ENCODE data around the gene OR10K2. TPM values are rescaled to one million over a fixed set of nuclear protein-coding genes. Genes with fewer than 3 reads are reported as not detected.

The OR10K2 gene, protein sequence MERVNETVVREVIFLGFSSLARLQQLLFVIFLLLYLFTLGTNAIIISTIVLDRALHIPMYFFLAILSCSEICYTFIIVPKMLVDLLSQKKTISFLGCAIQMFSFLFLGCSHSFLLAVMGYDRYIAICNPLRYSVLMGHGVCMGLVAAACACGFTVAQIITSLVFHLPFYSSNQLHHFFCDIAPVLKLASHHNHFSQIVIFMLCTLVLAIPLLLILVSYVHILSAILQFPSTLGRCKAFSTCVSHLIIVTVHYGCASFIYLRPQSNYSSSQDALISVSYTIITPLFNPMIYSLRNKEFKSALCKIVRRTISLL
- not detected in 2 replicates for total RNA-seq (2014; rRNA removed; shearing (Covaris generic); ENCODE audit: low replicate concordance)

GRCh38 chr1:158426137-158426536 is at the start of gene OR10K2:
TSS of gene OR10K2 (minus strand) at chr1:158426237. CDS start at chr1:158420866, 5,371 bp downstream.
- Histone ChIP-seq H3K9me3 (ENCODE audit: low read length) (no peaks in the 10 kb centered on the region), H3K36me3 (ENCODE audit: insufficient read depth, low read length) (no peaks in the 10 kb centered on the region), H4K20me1 (ENCODE audit: insufficient read depth, low read depth, low read length) (no peaks in the 10 kb centered on the region), H3K79me2 (ENCODE audit: low read length) (no peaks in the 10 kb centered on the region), H3K9me2 (replicated peaks; ENCODE audit: insufficient read depth, low read length) (no peaks in the 10 kb centered on the region), H3K4me1 (ENCODE audit: low read length) (no peaks in the 10 kb centered on the region), H3K4me2 (ENCODE audit: low read depth, low read length, poor library complexity, severe bottlenecking) (no peak within 1 kb of the TSS), H2AFZ (ENCODE audit: low read length) (no peak within 1 kb of the TSS), H3K9ac (ENCODE audit: low read length) (no peak within 1 kb of the TSS), H3K4me3 (ENCODE audit: low read length) (no peak within 1 kb of the TSS), H3K27me3 (ENCODE audit: low read length) (no peaks in the 10 kb centered on the region), H3K27ac (ENCODE audit: low read length) (no peak within 1 kb of the TSS)
- no peak for DNase-seq

GRCh38 chr1:158471920-158472319 is 45.9 kb upstream of the OR10K2 start, which contains the start of gene OR10R2:
TSS of gene OR10R2 (plus strand) at chr1:158472220. CDS start at chr1:158472326, 106 bp downstream.
- no peaks in the 10 kb centered on the region for H3K36me3 ChIP-seq (ENCODE audit: insufficient read depth, low read length)
- H3K4me2 ChIP-seq (ENCODE audit: low read depth, low read length, poor library complexity, severe bottlenecking), result no peak within 1 kb of the TSS
- H3K4me1 ChIP-seq (ENCODE audit: low read length), result no peaks in the 10 kb centered on the region
- DNase-seq, result no peak
- no peak within 1 kb of the TSS for H2AFZ ChIP-seq (ENCODE audit: low read length)
- no peak within 1 kb of the TSS for H3K9ac ChIP-seq (ENCODE audit: low read length)
- no peak within 1 kb of the TSS for H3K4me3 ChIP-seq (ENCODE audit: low read length)
- H3K9me2 ChIP-seq (replicated peaks; ENCODE audit: insufficient read depth, low read length), result no peaks in the 10 kb centered on the region
- H4K20me1 ChIP-seq (ENCODE audit: insufficient read depth, low read depth, low read length), result no peaks in the 10 kb centered on the region
- H3K27ac ChIP-seq (ENCODE audit: low read length), result no peak within 1 kb of the TSS
- H3K9me3 ChIP-seq (ENCODE audit: low read length), result no peaks in the 10 kb centered on the region
- no peaks in the 10 kb centered on the region for H3K79me2 ChIP-seq (ENCODE audit: low read length)
- no peaks in the 10 kb centered on the region for H3K27me3 ChIP-seq (ENCODE audit: low read length)

DNA sequence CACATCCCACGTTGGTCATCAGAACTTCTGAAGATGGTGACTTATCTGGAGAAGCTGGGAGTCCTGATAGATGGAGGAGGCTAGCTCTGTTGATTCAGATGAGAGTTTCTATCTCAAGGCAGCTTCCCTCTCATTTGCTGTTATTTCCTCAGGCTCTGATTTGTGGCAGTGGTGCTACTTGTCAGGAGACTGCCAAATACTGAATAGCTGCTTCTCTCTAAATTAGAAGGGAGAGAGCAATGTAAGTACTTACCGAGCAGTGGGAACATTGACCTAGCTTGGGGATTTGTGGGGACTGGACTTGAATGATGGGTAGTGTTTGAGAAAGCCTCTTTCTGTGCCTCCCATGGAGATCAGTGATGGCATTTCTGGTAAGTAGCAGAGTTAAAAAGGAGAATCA is 35.5 kb upstream of the OR10K2 start, which contains the start of gene OR10K1:
Gene OR10K1 (plus strand): TSS at position 301 of the 400 bp plus-strand sequence. CDS start 3,728 bp downstream, outside the sequence.
- Histone ChIP-seq H3K4me1 (ENCODE audit: low read length) (no peaks in the 10 kb centered on the region), H3K4me3 (ENCODE audit: low read length) (no peak within 1 kb of the TSS), H3K27me3 (ENCODE audit: low read length) (no peaks in the 10 kb centered on the region), H3K9me2 (replicated peaks; ENCODE audit: insufficient read depth, low read length) (no peaks in the 10 kb centered on the region), H3K79me2 (ENCODE audit: low read length) (no peaks in the 10 kb centered on the region), H3K36me3 (ENCODE audit: insufficient read depth, low read length) (no peaks in the 10 kb centered on the region), H4K20me1 (ENCODE audit: insufficient read depth, low read depth, low read length) (no peaks in the 10 kb centered on the region), H3K4me2 (ENCODE audit: low read depth, low read length, poor library complexity, severe bottlenecking) (no peak within 1 kb of the TSS), H3K9me3 (ENCODE audit: low read length) (no peaks in the 10 kb centered on the region), H3K27ac (ENCODE audit: low read length) (no peak within 1 kb of the TSS), H3K9ac (ENCODE audit: low read length) (no peak within 1 kb of the TSS), H2AFZ (ENCODE audit: low read length) (no peak within 1 kb of the TSS)
- DNase-seq, result no peak

- H3K9me2 ChIP-seq (replicated peaks; ENCODE audit: insufficient read depth, low read length), result no peaks in the 10 kb centered on the region
These were observed 32.2 kb upstream of the OR10K2 start for GRCh38 chr1:158458263-158458662.

DNA sequence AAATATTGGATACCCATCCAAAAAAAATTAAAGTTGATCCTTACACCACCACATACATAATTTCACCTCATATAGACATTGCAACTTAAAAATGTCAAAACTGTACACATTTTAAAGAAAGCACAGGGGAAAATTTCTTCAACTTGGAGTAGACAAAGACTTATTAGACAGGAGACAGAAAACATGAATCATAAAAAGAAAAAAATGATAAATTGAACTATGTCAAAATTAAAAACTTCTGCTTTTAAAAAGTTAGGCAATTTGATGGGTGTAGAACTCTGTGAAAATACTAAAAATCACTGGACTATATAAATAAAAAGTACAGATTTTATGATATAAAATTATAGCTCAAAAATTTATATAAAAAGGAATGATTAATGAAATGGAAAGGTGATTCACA is 31.2 kb upstream of the OR10K2 start:
- Histone ChIP-seq H3K4me3 (ENCODE audit: low read length) (no peak overlapping the region), H3K27ac (ENCODE audit: low read length) (no peak overlapping the region), H3K27me3 (ENCODE audit: low read length) (no peaks in the 10 kb centered on the region), H3K36me3 (ENCODE audit: insufficient read depth, low read length) (no peaks in the 10 kb centered on the region), H3K9me3 (ENCODE audit: low read length) (no peaks in the 10 kb centered on the region), H3K9me2 (replicated peaks; ENCODE audit: insufficient read depth, low read length) (no peaks in the 10 kb centered on the region), H3K79me2 (ENCODE audit: low read length) (no peaks in the 10 kb centered on the region), H3K4me1 (ENCODE audit: low read length) (no peaks in the 10 kb centered on the region), H4K20me1 (ENCODE audit: insufficient read depth, low read depth, low read length) (no peaks in the 10 kb centered on the region), H3K4me2 (ENCODE audit: low read depth, low read length, poor library complexity, severe bottlenecking) (no peak overlapping the region), H3K9ac (ENCODE audit: low read length) (no peak overlapping the region), H2AFZ (ENCODE audit: low read length) (no peak overlapping the region)
- no peak for DNase-seq

More at GRCh38 chr1:158458263-158458662, 32.2 kb upstream of the OR10K2 start:
- Histone ChIP-seq H3K4me3 (ENCODE audit: low read length) (no peak overlapping the region), H2AFZ (ENCODE audit: low read length) (no peak overlapping the region), H4K20me1 (ENCODE audit: insufficient read depth, low read depth, low read length) (no peaks in the 10 kb centered on the region), H3K27me3 (ENCODE audit: low read length) (no peaks in the 10 kb centered on the region), H3K36me3 (ENCODE audit: insufficient read depth, low read length) (no peaks in the 10 kb centered on the region), H3K27ac (ENCODE audit: low read length) (no peak overlapping the region), H3K9ac (ENCODE audit: low read length) (no peak overlapping the region), H3K9me3 (ENCODE audit: low read length) (no peaks in the 10 kb centered on the region), H3K79me2 (ENCODE audit: low read length) (no peaks in the 10 kb centered on the region), H3K4me1 (ENCODE audit: low read length) (no peaks in the 10 kb centered on the region), H3K4me2 (ENCODE audit: low read depth, low read length, poor library complexity, severe bottlenecking) (no peak overlapping the region)
- DNase-seq, result no peak

- no peak for DNase-seq
- Histone ChIP-seq H3K4me2 (ENCODE audit: low read depth, low read length, poor library complexity, severe bottlenecking) (no peak overlapping the region), H2AFZ (ENCODE audit: low read length) (no peak overlapping the region), H3K9me2 (replicated peaks; ENCODE audit: insufficient read depth, low read length) (no peaks in the 10 kb centered on the region; the same call in 1 of the 2 replicates), H3K27me3 (ENCODE audit: low read length) (no peaks in the 10 kb centered on the region), H3K79me2 (ENCODE audit: low read length) (no peaks in the 10 kb centered on the region), H3K36me3 (ENCODE audit: insufficient read depth, low read length) (no peaks in the 10 kb centered on the region), H3K27ac (ENCODE audit: low read length) (no peak overlapping the region), H3K9ac (ENCODE audit: low read length) (no peak overlapping the region), H3K9me3 (ENCODE audit: low read length) (peaks cover 5% of the 10 kb centered on the region; the same call in 1 of the 2 replicates), H3K4me3 (ENCODE audit: low read length) (no peak overlapping the region), H4K20me1 (ENCODE audit: insufficient read depth, low read depth, low read length) (no peaks in the 10 kb centered on the region), H3K4me1 (ENCODE audit: low read length) (no peaks in the 10 kb centered on the region)
These were observed 28.5 kb upstream of the OR10K2 start for GRCh38 chr1:158454537-158454936.

DNA sequence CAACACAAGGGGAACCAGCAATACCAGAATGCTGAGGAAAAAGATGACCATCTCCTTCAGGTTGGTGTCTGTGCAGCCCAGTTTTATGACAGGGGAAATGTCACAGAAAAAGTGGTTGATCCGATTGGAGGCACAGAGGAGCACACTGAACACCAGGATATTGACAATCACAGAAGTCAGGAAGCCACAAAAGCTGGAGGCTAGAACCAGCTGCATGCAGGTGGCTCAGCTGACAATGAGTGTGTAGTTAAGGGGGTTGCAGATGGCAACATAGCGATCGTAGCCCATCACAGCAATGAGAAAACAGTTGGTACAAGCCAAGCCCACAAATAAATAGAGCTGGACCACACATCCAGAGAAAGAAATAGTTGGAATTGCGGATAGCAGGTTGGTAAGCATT is 19.3 kb upstream of the OR10K2 start:
- Histone ChIP-seq H3K9ac (ENCODE audit: low read length) (no peak overlapping the region), H3K27ac (ENCODE audit: low read length) (no peak overlapping the region), H3K79me2 (ENCODE audit: low read length) (no peaks in the 10 kb centered on the region), H3K9me3 (ENCODE audit: low read length) (no peaks in the 10 kb centered on the region), H3K4me3 (ENCODE audit: low read length) (no peak overlapping the region), H3K4me1 (ENCODE audit: low read length) (no peaks in the 10 kb centered on the region), H2AFZ (ENCODE audit: low read length) (no peak overlapping the region), H3K27me3 (ENCODE audit: low read length) (no peaks in the 10 kb centered on the region), H4K20me1 (ENCODE audit: insufficient read depth, low read depth, low read length) (no peaks in the 10 kb centered on the region), H3K36me3 (ENCODE audit: insufficient read depth, low read length) (no peaks in the 10 kb centered on the region), H3K9me2 (replicated peaks; ENCODE audit: insufficient read depth, low read length) (no peaks in the 10 kb centered on the region; the same call in 1 of the 2 replicates), H3K4me2 (ENCODE audit: low read depth, low read length, poor library complexity, severe bottlenecking) (no peak overlapping the region)
- DNase-seq, result no peak

- Histone ChIP-seq H3K9me3 (ENCODE audit: low read length) (no peaks in the 10 kb centered on the region), H3K4me2 (ENCODE audit: low read depth, low read length, poor library complexity, severe bottlenecking) (no peak overlapping the region), H3K36me3 (ENCODE audit: insufficient read depth, low read length) (no peaks in the 10 kb centered on the region), H3K4me1 (ENCODE audit: low read length) (no peaks in the 10 kb centered on the region), H4K20me1 (ENCODE audit: insufficient read depth, low read depth, low read length) (no peaks in the 10 kb centered on the region), H3K79me2 (ENCODE audit: low read length) (no peaks in the 10 kb centered on the region), H3K9ac (ENCODE audit: low read length) (no peak overlapping the region), H3K27ac (ENCODE audit: low read length) (no peak overlapping the region), H3K27me3 (ENCODE audit: low read length) (no peaks in the 10 kb centered on the region), H3K4me3 (ENCODE audit: low read length) (no peak overlapping the region), H2AFZ (ENCODE audit: low read length) (no peak overlapping the region), H3K9me2 (replicated peaks; ENCODE audit: insufficient read depth, low read length) (no peaks in the 10 kb centered on the region)
- no peak for DNase-seq
These were observed 8.7 kb upstream of the OR10K2 start for GRCh38 chr1:158434741-158435140.

Data from Karpas-422 (cell line).